ENCODE data around the gene PDE3B. TPM values are rescaled to one million over a fixed set of nuclear protein-coding genes. Genes with fewer than 3 reads are reported as not detected.

Gene PDE3B
- total RNA-seq, 1 experiment from 2014 or later = 6.7 TPM

GRCh38 chr11:14908214-14908880 lies 264.7 kb downstream of the PDE3B start:
- TF ChIP-seq SP1 (IDR thresholded peaks at IDR 0.05; ENCODE audit: low read depth) = no peak
- peak; percentile 85 for TF ChIP-seq RAD21 (IDR thresholded peaks at IDR 0.05; ENCODE audit: low read depth)
- TF ChIP-seq POLR2AphosphoS5 (IDR thresholded peaks at IDR 0.05; ENCODE audit: low read depth, low read length) = no peak
- no peak for TF ChIP-seq FOSL1 (IDR thresholded peaks at IDR 0.05; ENCODE audit: low read depth)
- no peak for TF ChIP-seq SIN3A (IDR thresholded peaks at IDR 0.05; ENCODE audit: low read depth)
- peak; percentile 76 to 84 (median 78) for TF ChIP-seq CTCF (IDR thresholded peaks at IDR 0.05 in 2 of 3, conservative IDR thresholded peaks at IDR 0.05 in 1 of 3; ENCODE audit: borderline replicate concordance in 1 of 3, insufficient read depth in 1 of 3, low read depth in 2 of 3, low read length in 2 of 3)
- TF ChIP-seq CEBPB (IDR thresholded peaks at IDR 0.05; ENCODE audit: low read depth) = no peak
- no peak for TF ChIP-seq ATF3 (IDR thresholded peaks at IDR 0.05)
- TF ChIP-seq JUND (IDR thresholded peaks at IDR 0.05) = no peak
- Histone ChIP-seq H3K27me3 (ENCODE audit: insufficient read depth, low read length) (no peaks in the 10 kb centered on the region), H3K9me2 (ENCODE audit: insufficient read depth) (no peaks in the 10 kb centered on the region), H3K4me1 (ENCODE audit: control insufficient read depth in 1 of 2, insufficient read depth in 2 of 2, low read length in 2 of 2) (peaks cover 3 to 9% of the 10 kb centered on the region in 2 experiments; a peak in 2 of 4 replicates), H3K36me3 (ENCODE audit: control insufficient read depth in 1 of 2, insufficient read depth in 2 of 2, low read length in 2 of 2) (no peaks in the 10 kb centered on the region), H2AFZ (ENCODE audit: low read depth, low read length, poor library complexity, severe bottlenecking) (peak overlapping the region; percentile 93), H3K27ac (ENCODE audit: low read depth, low read length) (no peak overlapping the region), H3K9me3 (ENCODE audit: control insufficient read depth in 1 of 2, insufficient read depth in 1 of 2, low read depth in 1 of 2, low read length in 2 of 2) (no peaks in the 10 kb centered on the region), H4K20me1 (ENCODE audit: insufficient read depth) (no peaks in the 10 kb centered on the region), H3K79me2 (ENCODE audit: insufficient read depth, low read length) (no peaks in the 10 kb centered on the region), H3K9ac (ENCODE audit: low read length) (no peak overlapping the region), H3K4me2 (ENCODE audit: low read length) (peak overlapping the region; percentile 63), H3K4me3 (replicated peaks in 1 of 2; ENCODE audit: low read depth in 1 of 2, low read length in 2 of 2) (peak overlapping the region; percentile 10 to 14; a peak in 2 of 4 replicates)
- peak; percentile 51 for DNase-seq (ENCODE audit: low read depth, low spot score)
- ChIA-PET POLR2A (interaction anchor here (1.3 to 3.0 kb wide), 4 partner anchors 17 to 315 kb away, joined by 3 to 17 read pairs (median 8); partner anchors contain the start of gene CYP2R1), RAD21 (ENCODE audit: low non-redundant PET in 1 of 2, low total read pairs in 2 of 2, uncharacterized antibody in 2 of 2, unreplicated experiment in 2 of 2) (interaction anchor here (0.8 to 2.6 kb wide), 13 partner anchors 11 to 1132 kb away, joined by 3 to 30 read pairs (median 5); partner anchors contain the start of genes CYP2R1 (in 2 of the 2) and CALCB (in 1 of the 2)), CTCF (interaction anchor here (0.6 to 4.5 kb wide), 62 partner anchors 8 to 1705 kb away, joined by 3 to 306 read pairs (median 4); partner anchors contain the start of genes CALCB, CYP2R1 and PDE3B)
- peak; percentile 82 for ATAC-seq
- intact Hi-C loops (cut with micrococcal nuclease) = loop anchor here (1.0 to 10.0 kb wide), 7 partner anchors 167 to 1696 kb away; no protein-coding TSS in a partner anchor
- no TSS peak for BruUV-seq (replicated peaks)
